Ishikawa (cell line): ENCODE data around the gene ONECUT1.
A peak's percentile ranks its signal among the peaks of the same experiment; 100 is the strongest.

Experiments used
- CEBPB ChIP-seq: IDR thresholded peaks from 2 replicates; pipeline ENCODE4 v1.6.1; 2012
- CREB1 ChIP-seq: IDR thresholded peaks from 2 replicates; pipeline ENCODE4 v1.6.1; 2012; ENCODE audit warnings: low read depth
- EGR1 ChIP-seq: IDR thresholded peaks from 2 replicates; pipeline ENCODE4 v1.6.1; 2012
- EP300 ChIP-seq: IDR thresholded peaks from 2 replicates; pipeline ENCODE4 v1.6.1; 2012; ENCODE audit warnings: borderline replicate concordance
- FOXM1 ChIP-seq: IDR thresholded peaks from 2 replicates; pipeline ENCODE4 v1.6.1; 2012; ENCODE audit warnings: low read depth, borderline replicate concordance
- MAX ChIP-seq: IDR thresholded peaks from 2 replicates; pipeline ENCODE4 v1.6.1; 2012
- NFIC ChIP-seq: IDR thresholded peaks from 2 replicates; pipeline ENCODE4 v1.6.1; 2012
- RAD21 ChIP-seq: IDR thresholded peaks from 2 replicates; pipeline ENCODE4 v1.6.1; 2012; ENCODE audit warnings: low read depth
- REST ChIP-seq: IDR thresholded peaks from 2 replicates; pipeline ENCODE4 v1.6.1; 2012; ENCODE audit warnings: low read depth, mild to moderate bottlenecking
- TAF1 ChIP-seq: IDR thresholded peaks from 2 replicates; pipeline ENCODE4 v1.6.1; 2012; ENCODE audit warnings: low read depth, mild to moderate bottlenecking
- TCF12 ChIP-seq: IDR thresholded peaks from 2 replicates; pipeline ENCODE4 v1.6.1; 2012; ENCODE audit warnings: low read depth
- TEAD4 ChIP-seq: IDR thresholded peaks from 2 replicates; pipeline ENCODE4 v1.6.1; 2012
- USF1 ChIP-seq: IDR thresholded peaks from 2 replicates; pipeline ENCODE4 v1.6.1; 2012
- YY1 ChIP-seq: IDR thresholded peaks from 2 replicates; pipeline ENCODE4 v1.6.1; 2012; ENCODE audit warnings: low read depth
- ZBTB7A ChIP-seq: IDR thresholded peaks from 2 replicates; pipeline ENCODE4 v1.6.1; 2012; ENCODE audit warnings: low read depth

ONECUT1 gene

GRCh38 chr15:52782514-52782913 is 7.6 kb downstream of the ONECUT1 start:
- TF ChIP-seq TCF12: no peak

- no peak for TF ChIP-seq CREB1
- no peak for TF ChIP-seq MAX
- peak; percentile 84 for TF ChIP-seq RAD21
Observed at GRCh38 chr15:52780172-52780980, 9.8 kb downstream of the ONECUT1 start.

GRCh38 chr15:52778457-52778856 is 11.7 kb downstream of the ONECUT1 start:
- TF ChIP-seq CREB1 (no peak), EP300 (no peak), YY1 (no peak)

GRCh38 chr15:52772766-52773165 is 17.4 kb downstream of the ONECUT1 start:
- no peak for TF ChIP-seq CEBPB
- no peak for TF ChIP-seq CREB1
- no peak for TF ChIP-seq NFIC
- TF ChIP-seq REST: no peak
- TF ChIP-seq TEAD4: no peak
- TF ChIP-seq EP300: no peak
- TF ChIP-seq TAF1: no peak

- TF ChIP-seq TCF12 (no peak), RAD21 (peak; percentile 22; the same call in 1 of the 2 replicates)
Observed at GRCh38 chr15:52765785-52766184, 24.4 kb downstream of the ONECUT1 start.

- TF ChIP-seq RAD21 (no peak), FOXM1 (no peak)
Observed at GRCh38 chr15:52764731-52765130, 25.4 kb downstream of the ONECUT1 start.

- TF ChIP-seq TCF12: no peak
- TF ChIP-seq MAX: no peak
- TF ChIP-seq RAD21: no peak
- no peak for TF ChIP-seq ZBTB7A
- TF ChIP-seq USF1: no peak
- TF ChIP-seq CEBPB: no peak
- no peak for TF ChIP-seq YY1
- TF ChIP-seq TEAD4: no peak
- TF ChIP-seq EP300: no peak
- TF ChIP-seq CREB1: no peak
- TF ChIP-seq TAF1: no peak
Observed at GRCh38 chr15:52762621-52763020, 27.5 kb downstream of the ONECUT1 start.

GRCh38 chr15:52760562-52760961 is 29.6 kb downstream of the ONECUT1 start:
- TF ChIP-seq CREB1 (no peak), EGR1 (no peak), CEBPB (no peak), ZBTB7A (no peak), RAD21 (no peak), FOXM1 (no peak), MAX (no peak), YY1 (no peak), EP300 (no peak), REST (no peak), USF1 (no peak)
